CD14-positive monocyte (primary cell): ENCODE results near the gene ZNF302. TPM values are rescaled to one million over a fixed set of nuclear protein-coding genes. Genes with fewer than 3 reads are reported as not detected.
"Not testable (repeated sequence)": the region's sequence is repeated elsewhere in the genome, so short reads cannot be mapped to it uniquely, and the experiment has no call there.

Experiments used
- DNase-seq, 3 donors: peaks; one replicate each; pipeline ENCODE4 v3.0.0-alpha.2; 2011 to 2022
- H2AFZ ChIP-seq: 2 replicates; pipeline ENCODE4 v1.6.0; 2012; ENCODE audit warnings: mild to moderate bottlenecking, low read depth, low read length, inconsistent platforms; ENCODE audit not compliant: insufficient read depth, poor library complexity, severe bottlenecking
- H3K27ac ChIP-seq, 2 donors: 1 replicate in 1 of 2; 2 replicates in 1 of 2; pipeline ENCODE4 v1.5.1; 2012 to 2013; ENCODE audit warnings: low read length in 2 of 2, control low read depth in 1 of 2, inconsistent platforms in 1 of 2, low read depth in 1 of 2, mild to moderate bottlenecking in 1 of 2
- H3K27me3 ChIP-seq, 2 donors: one replicate each; pipeline versions ENCODE4 v1.6.0 to v1.6.1; 2011 to 2013; ENCODE audit warnings: low read length in 2 of 2; ENCODE audit not compliant: control insufficient read depth in 2 of 2, insufficient read depth in 2 of 2
- H3K36me3 ChIP-seq, 2 donors: replicated peaks in 1 of 2; 1 replicate in 1 of 2; 2 replicates in 1 of 2; pipeline versions ENCODE4 v1.5.1 to v1.6.1; 2012 to 2013; ENCODE audit warnings: low read length in 2 of 2, control low read depth in 1 of 2, inconsistent platforms in 1 of 2, mild to moderate bottlenecking in 1 of 2; ENCODE audit not compliant: insufficient read depth in 2 of 2, control insufficient read depth in 1 of 2
- H3K4me1 ChIP-seq, 2 donors: 1 replicate in 1 of 2; 2 replicates in 1 of 2; pipeline versions ENCODE4 v1.5.1 to v1.6.1; 2012 to 2013; ENCODE audit warnings: low read length in 2 of 2, control low read depth in 1 of 2, inconsistent platforms in 1 of 2, mild to moderate bottlenecking in 1 of 2, moderate library complexity in 1 of 2; ENCODE audit not compliant: insufficient read depth in 2 of 2, control insufficient read depth in 1 of 2
- H3K4me2 ChIP-seq: replicated peaks from 2 replicates; pipeline ENCODE3; 2012; ENCODE audit warnings: low read length, moderate library complexity, mild to moderate bottlenecking; ENCODE audit not compliant: poor library complexity, severe bottlenecking; ENCODE audit errors: extremely low read depth
- H3K4me3 ChIP-seq, 3 experiments: fragments of 200-600 bp in 1 of 3; sonication (generic) in 1 of 3; replicated peaks in 1 of 3; 1 replicate in 2 of 3; 2 replicates in 1 of 3; pipeline ENCODE4 v1.5.1; 2011 to 2013; ENCODE audit warnings: low read length in 3 of 3, mild to moderate bottlenecking in 3 of 3, control low read depth in 2 of 3, low read depth in 2 of 3, inconsistent platforms in 1 of 3, moderate library complexity in 1 of 3
- H3K79me2 ChIP-seq: 2 replicates; pipeline ENCODE4 v1.6.0; 2012; ENCODE audit warnings: mild to moderate bottlenecking, control low read depth, inconsistent platforms, low read length, moderate library complexity; ENCODE audit not compliant: insufficient read depth
- H3K9ac ChIP-seq: 2 replicates; pipeline ENCODE4 v1.6.0; 2017; ENCODE audit warnings: low read length, mild to moderate bottlenecking; ENCODE audit not compliant: insufficient read depth, poor library complexity, severe bottlenecking
- H3K9me3 ChIP-seq, 2 donors: replicated peaks in 1 of 2; 1 replicate in 1 of 2; 2 replicates in 1 of 2; pipeline versions ENCODE4 v1.5.1 to v1.6.1; 2012 to 2013; ENCODE audit warnings: low read length in 2 of 2, control low read depth in 1 of 2; ENCODE audit not compliant: control insufficient read depth in 1 of 2, insufficient read depth in 1 of 2
- H4K20me1 ChIP-seq: 2 replicates; pipeline ENCODE4 v1.6.0; 2012; ENCODE audit warnings: mild to moderate bottlenecking, low read length, control low read depth, moderate library complexity; ENCODE audit not compliant: insufficient read depth
- H3K27ac Mint-ChIP-seq, 7 donors: one replicate each; pipeline ENCODE4 v1.8.0; 2020; ENCODE audit warnings: mild to moderate bottlenecking in 7 of 7, mixed read lengths in 7 of 7, moderate library complexity in 6 of 7, inconsistent platforms in 2 of 7
- H3K27me3 Mint-ChIP-seq, 3 donors: one replicate each; pipeline ENCODE4 v1.8.0; 2021 to 2022; ENCODE audit warnings: low read depth in 3 of 3, mild to moderate bottlenecking in 3 of 3, mixed read lengths in 3 of 3, moderate library complexity in 3 of 3, inconsistent platforms in 1 of 3
- H3K36me3 Mint-ChIP-seq, 2 donors: one replicate each; pipeline ENCODE4 v1.8.0; 2020; ENCODE audit warnings: mixed read lengths in 2 of 2, inconsistent platforms in 1 of 2, mild to moderate bottlenecking in 1 of 2
- H3K4me1 Mint-ChIP-seq: one replicate; pipeline ENCODE4 v1.8.0; 2020; ENCODE audit warnings: mild to moderate bottlenecking, mixed read lengths
- H3K4me3 Mint-ChIP-seq, 2 donors: one replicate each; pipeline ENCODE4 v1.8.0; 2020; ENCODE audit warnings: mild to moderate bottlenecking in 2 of 2, mixed read lengths in 2 of 2, moderate library complexity in 1 of 2
- H3K9me3 Mint-ChIP-seq, 7 donors: one replicate each; pipeline ENCODE4 v1.8.0; 2020 to 2022; ENCODE audit warnings: mixed read lengths in 7 of 7, mild to moderate bottlenecking in 6 of 7, moderate library complexity in 6 of 7, inconsistent platforms in 2 of 7
- CTCF ChIP-seq: fragments of 200-600 bp; IDR thresholded peaks from one replicate; pipeline ENCODE4 v1.8.0; 2022; ENCODE audit warnings: antibody characterized with exemption, mild to moderate bottlenecking
- WGBS: methylation state at CpG from one replicate; pipeline ENCODE4 v1.1.5; 2013; ENCODE audit warnings: missing lambda C conversion rate; ENCODE audit not compliant: insufficient coverage; 5-methylcytosine and 5-hydroxymethylcytosine counted together
- intact Hi-C, 2 donors: fragments of 100-400 bp; cut with micrococcal nuclease; formaldehyde crosslinking; loops; one replicate each; pipeline versions ENCODE4 v1.15.0 to v1.15.1; 2023
- polyA plus RNA-seq, 3 donors: library from polyadenylated mRNA; depleted of rRNA in 1 of 3; unstranded in 2 of 3; stranded (reverse) in 1 of 3; fragments of 300-500 nt in 2 of 3; fragments of >200 nt in 1 of 3; fragmentation: Illumina TruSeq in 2 of 3; gene quantifications; 1 replicate in 2 of 3; 2 replicates in 1 of 3; pipeline ENCODE4 v1.2.3, GENCODE V29; 2012 to 2021

The ZNF302 gene
- polyA plus RNA-seq, 3 donors, result 3.2 to 9.0 (median 4.4) TPM

- Histone ChIP-seq H3K36me3 (no peaks in the 10 kb centered on the region), H3K4me3 (no peak overlapping the region), H3K9me3 (peaks cover 0 to 12% of the 10 kb centered on the region in 2 donors), H2AFZ (no peak overlapping the region), H3K27me3 (no peaks in the 10 kb centered on the region), H3K9ac (no peak overlapping the region), H3K4me1 (no peaks in the 10 kb centered on the region), H3K79me2 (no peaks in the 10 kb centered on the region), H4K20me1 (no peaks in the 10 kb centered on the region), H3K27ac (no peak overlapping the region), H3K4me2 (no peak overlapping the region)
- DNase-seq, result no peak
- WGBS, result 100% methylated on average over 3 of the region's 3 CpGs
- TF ChIP-seq CTCF, result no peak
- H3K36me3 Mint-ChIP-seq, result peaks cover 0 to 7% of the 10 kb centered on the region in 2 donors
- H3K4me3 Mint-ChIP-seq, result no peak overlapping the region
- peaks cover 0 to 3% (median 1%) of the 10 kb centered on the region in 3 donors for H3K27me3 Mint-ChIP-seq
- H3K9me3 Mint-ChIP-seq, result peaks cover 7 to 35% (median 19%) of the 10 kb centered on the region in 7 donors
- intact Hi-C loops, result no loop called here
- H3K27ac Mint-ChIP-seq, result no peak overlapping the region
- H3K4me1 Mint-ChIP-seq, result peaks cover 2% of the 10 kb centered on the region
Measured at GRCh38 chr19:34664168-34664567, 13.3 kb upstream of the ZNF302 start.

- peaks cover 2% of the 10 kb centered on the region for H3K4me1 Mint-ChIP-seq
- H3K9me3 Mint-ChIP-seq, result peaks cover 7 to 35% (median 17%) of the 10 kb centered on the region in 7 donors
- Histone ChIP-seq H3K79me2 (no peaks in the 10 kb centered on the region), H4K20me1 (no peaks in the 10 kb centered on the region), H3K4me1 (no peaks in the 10 kb centered on the region), H3K27me3 (no peaks in the 10 kb centered on the region), H3K4me2 (no peak overlapping the region), H3K9ac (no peak overlapping the region), H3K36me3 (no peaks in the 10 kb centered on the region), H2AFZ (no peak overlapping the region), H3K9me3 (peaks cover 0 to 16% of the 10 kb centered on the region in 2 donors), H3K27ac (no peak overlapping the region), H3K4me3 (no peak overlapping the region)
- DNase-seq, result no peak
- 81% methylated on average over 6 of the region's 6 CpGs for WGBS
- intact Hi-C loops, result no loop called here
- no peak for TF ChIP-seq CTCF
- H3K4me3 Mint-ChIP-seq, result no peak overlapping the region
- peaks cover 0 to 3% (median 1%) of the 10 kb centered on the region in 3 donors for H3K27me3 Mint-ChIP-seq
- peaks cover 0 to 7% of the 10 kb centered on the region in 2 donors for H3K36me3 Mint-ChIP-seq
- H3K27ac Mint-ChIP-seq, result no peak overlapping the region
Measured at GRCh38 chr19:34664870-34665269, 12.6 kb upstream of the ZNF302 start.

- H3K27ac Mint-ChIP-seq, H4K20me1 ChIP-seq, H3K4me3 ChIP-seq, H3K4me2 ChIP-seq, H3K9ac ChIP-seq, H3K4me1 ChIP-seq, H3K27me3 ChIP-seq, DNase-seq, H3K27me3 Mint-ChIP-seq, H3K4me1 Mint-ChIP-seq, H3K79me2 ChIP-seq, H3K4me3 Mint-ChIP-seq, H2AFZ ChIP-seq, intact Hi-C loops, H3K36me3 Mint-ChIP-seq, H3K27ac ChIP-seq, H3K36me3 ChIP-seq: not testable (repeated sequence)
- H3K9me3 ChIP-seq, result peaks cover 0 to 16% of the 10 kb centered on the region in 2 donors
- WGBS, result 92% methylated on average over 3 of the region's 4 CpGs
- H3K9me3 Mint-ChIP-seq, result peaks cover 7 to 33% (median 18%) of the 10 kb centered on the region in 7 donors
Measured at GRCh38 chr19:34665275-34665674, 12.2 kb upstream of the ZNF302 start.
